Mesothelial cell of epicardium (in vitro differentiated cells): ENCODE results near the gene ADO. TPM values are rescaled to one million over a fixed set of nuclear protein-coding genes. Genes with fewer than 3 reads are reported as not detected.

Experiments used
- DNase-seq, 2 experiments: peaks; one replicate each; pipeline ENCODE4 v3.0.0; 2021; ENCODE audit warnings: low spot score in 2 of 2; ENCODE audit not compliant: unreplicated experiment in 2 of 2
- H3K27ac Mint-ChIP-seq: 2 replicates; pipeline ENCODE4 v1.8.0; 2021; ENCODE audit warnings: mixed read lengths
- H3K27me3 Mint-ChIP-seq: 2 replicates; pipeline ENCODE4 v1.8.0; 2021; ENCODE audit warnings: low read depth, mixed read lengths
- H3K36me3 Mint-ChIP-seq: 2 replicates; pipeline ENCODE4 v1.8.0; 2021; ENCODE audit warnings: mixed read lengths
- H3K4me1 Mint-ChIP-seq: 2 replicates; pipeline ENCODE4 v1.8.0; 2021; ENCODE audit warnings: mixed read lengths
- H3K4me3 Mint-ChIP-seq: 2 replicates; pipeline ENCODE4 v1.8.0; 2021; ENCODE audit warnings: mild to moderate bottlenecking, moderate library complexity, mixed read lengths
- H3K9me3 Mint-ChIP-seq: 2 replicates; pipeline ENCODE4 v1.8.0; 2021; ENCODE audit warnings: mixed read lengths
- CTCF ChIP-seq: fragments of 200-600 bp; sonication (generic); IDR thresholded peaks from one replicate; pipeline ENCODE4 v1.5.0; 2021; ENCODE audit warnings: antibody characterized with exemption; ENCODE audit not compliant: unreplicated experiment
- total RNA-seq: library from RNA; stranded (reverse); gene quantifications from 3 replicates; pipeline ENCODE4 v1.2.1, GENCODE V29; 2021

Gene ADO
- total RNA-seq, 1 donor from 2014 or later, result 20.1 TPM

DNA sequence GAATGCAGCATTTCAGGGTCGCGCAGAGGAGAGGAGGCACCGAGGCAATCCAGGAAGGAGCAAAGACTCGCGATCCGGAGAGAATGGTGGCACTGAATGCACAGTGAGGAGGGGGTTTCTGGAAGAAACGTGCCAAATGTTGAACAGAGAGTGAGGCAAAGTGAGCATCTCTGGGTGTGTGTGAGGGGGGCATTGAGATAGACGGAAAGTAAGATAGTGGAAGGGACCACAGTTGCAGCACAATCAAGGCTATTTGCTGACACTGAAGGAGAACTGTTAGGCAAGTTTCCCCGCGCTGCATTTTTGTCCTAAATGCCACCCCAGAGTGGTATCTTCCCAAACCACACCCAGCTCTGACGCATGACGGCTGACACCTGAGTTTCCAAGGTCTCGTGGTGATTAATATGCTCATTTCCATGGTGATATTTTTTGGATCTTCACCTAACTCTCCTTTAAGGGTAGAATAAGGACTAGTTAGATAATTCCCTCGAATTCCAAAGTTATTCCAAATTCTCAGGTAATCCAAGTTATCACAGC is 14.4 kb upstream of the ADO start:
- H3K9me3 Mint-ChIP-seq, result peaks cover 20% of the 10 kb centered on the region
- DNase-seq, result no peak
- no peak overlapping the region for H3K27ac Mint-ChIP-seq
- peaks cover 7% of the 10 kb centered on the region for H3K4me1 Mint-ChIP-seq
- no peak overlapping the region for H3K4me3 Mint-ChIP-seq
- TF ChIP-seq CTCF, result no peak
- H3K27me3 Mint-ChIP-seq, result peaks cover 15% of the 10 kb centered on the region
- H3K36me3 Mint-ChIP-seq, result no peaks in the 10 kb centered on the region

GRCh38 chr10:62790571-62790970 is 13.9 kb upstream of the ADO start:
- no peaks in the 10 kb centered on the region for H3K36me3 Mint-ChIP-seq
- no peak for TF ChIP-seq CTCF
- peaks cover 7% of the 10 kb centered on the region for H3K4me1 Mint-ChIP-seq
- DNase-seq, result no peak
- no peak overlapping the region for H3K27ac Mint-ChIP-seq
- no peak overlapping the region for H3K4me3 Mint-ChIP-seq
- peaks cover 16% of the 10 kb centered on the region for H3K27me3 Mint-ChIP-seq
- peaks cover 16% of the 10 kb centered on the region for H3K9me3 Mint-ChIP-seq

DNA sequence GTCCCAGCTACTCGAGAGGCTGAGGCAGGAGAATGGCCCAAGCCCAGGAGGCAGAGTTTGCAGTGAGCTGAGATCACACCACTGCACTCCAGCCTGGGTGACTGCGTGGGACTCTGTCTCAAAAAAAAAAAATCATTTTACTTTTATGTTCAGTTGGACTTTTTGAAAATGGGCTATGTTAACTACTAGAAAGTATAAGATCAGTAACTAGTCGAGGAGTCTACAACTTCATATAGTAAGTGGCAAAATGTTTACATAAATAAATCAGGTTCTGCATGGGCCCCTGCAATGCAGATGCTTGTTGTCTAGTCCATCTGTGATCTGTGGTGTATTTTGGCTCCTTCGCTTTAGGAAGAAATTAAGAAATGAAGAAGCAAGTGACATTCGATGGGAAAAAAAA is 12.3 kb upstream of the ADO start:
- H3K4me3 Mint-ChIP-seq, result no peak overlapping the region
- TF ChIP-seq CTCF, result no peak
- peaks cover 7% of the 10 kb centered on the region for H3K4me1 Mint-ChIP-seq
- H3K27ac Mint-ChIP-seq, result no peak overlapping the region
- peaks cover 29% of the 10 kb centered on the region for H3K27me3 Mint-ChIP-seq
- H3K9me3 Mint-ChIP-seq, result peaks cover 6% of the 10 kb centered on the region
- H3K36me3 Mint-ChIP-seq, result no peaks in the 10 kb centered on the region
- DNase-seq, result no peak

DNA sequence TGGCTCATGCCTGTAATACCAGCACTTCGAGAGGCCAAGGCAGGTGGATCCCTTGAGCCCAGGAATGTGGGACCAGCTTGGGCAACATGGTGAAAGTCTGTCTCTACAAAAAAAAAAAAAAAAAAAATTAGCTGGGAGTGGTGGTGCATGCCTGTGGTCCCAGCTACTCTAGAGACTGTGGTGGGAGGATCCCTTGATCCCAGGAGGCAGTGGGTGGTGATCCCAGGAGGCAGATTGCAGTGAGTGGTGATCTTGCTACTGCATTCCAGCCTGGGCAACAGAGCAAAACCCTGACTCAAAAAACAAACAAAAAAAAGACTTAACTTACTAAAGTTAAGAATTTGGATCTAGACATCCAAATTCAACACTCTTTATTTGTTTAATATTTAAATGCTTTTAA is 10.2 kb upstream of the ADO start:
- Mint-ChIP-seq H3K4me3 (no peak overlapping the region), H3K36me3 (no peaks in the 10 kb centered on the region), H3K27ac (no peak overlapping the region), H3K27me3 (peaks cover 48% of the 10 kb centered on the region), H3K4me1 (peaks cover 2% of the 10 kb centered on the region), H3K9me3 (no peaks in the 10 kb centered on the region)
- DNase-seq, result no peak
- TF ChIP-seq CTCF, result no peak

DNA sequence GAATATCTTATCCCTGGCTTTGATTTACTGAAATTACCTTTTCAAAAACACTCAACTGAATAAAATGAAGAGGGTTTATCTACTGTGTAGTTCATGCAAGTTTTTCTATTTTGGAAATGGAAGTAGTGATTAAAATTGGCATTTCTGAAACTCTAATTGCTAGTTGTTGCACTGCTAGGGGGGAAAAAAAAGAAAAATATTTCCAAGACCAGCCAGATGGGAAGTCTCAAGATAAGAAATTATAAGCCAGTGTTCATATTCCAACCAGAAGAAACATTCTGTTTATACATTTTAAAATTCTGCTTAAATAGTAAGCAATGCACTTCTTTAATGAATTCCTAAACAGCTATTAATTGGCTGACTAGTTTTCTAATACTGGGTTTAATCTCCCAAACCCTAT is 9.4 kb upstream of the ADO start:
- Mint-ChIP-seq H3K36me3 (no peaks in the 10 kb centered on the region), H3K9me3 (no peaks in the 10 kb centered on the region), H3K27me3 (peaks cover 48% of the 10 kb centered on the region), H3K4me3 (no peak overlapping the region), H3K27ac (no peak overlapping the region), H3K4me1 (peaks cover 2% of the 10 kb centered on the region)
- TF ChIP-seq CTCF, result no peak
- DNase-seq, result no peak

DNA sequence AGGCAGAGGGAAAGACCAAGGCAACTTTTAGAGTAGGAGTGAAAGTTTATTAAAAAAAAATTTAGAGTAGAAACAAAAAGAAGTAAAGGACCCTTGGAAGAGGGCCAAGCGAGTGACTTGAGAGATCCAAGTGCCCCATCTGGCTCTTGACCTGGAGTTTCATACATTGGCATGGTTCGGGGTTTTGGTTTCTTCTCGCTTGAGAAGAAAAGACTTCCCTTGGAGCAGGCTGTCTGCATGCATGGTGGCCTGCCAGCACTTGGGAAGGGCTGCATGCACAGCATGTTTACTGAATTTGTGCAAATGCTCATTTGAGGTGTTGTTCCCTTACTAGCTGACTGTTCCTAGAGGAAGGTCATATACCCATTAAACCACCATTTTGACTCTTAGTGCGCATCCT is 8.8 kb upstream of the ADO start:
- DNase-seq, result no peak
- H3K36me3 Mint-ChIP-seq, result no peaks in the 10 kb centered on the region
- H3K4me1 Mint-ChIP-seq, result peaks cover 2% of the 10 kb centered on the region
- H3K4me3 Mint-ChIP-seq, result no peak overlapping the region
- no peak for TF ChIP-seq CTCF
- peaks cover 55% of the 10 kb centered on the region for H3K27me3 Mint-ChIP-seq
- no peaks in the 10 kb centered on the region for H3K9me3 Mint-ChIP-seq
- no peak overlapping the region for H3K27ac Mint-ChIP-seq
